Sigmoid colon (tissue), 4 donors: ENCODE measurements around the gene PCBD1.

Experiments
- CTCF ChIP-seq, 4 experiments: fragments of 450-650 bp in 3 of 4; fragments of 200-600 bp in 1 of 4; IDR thresholded peaks; one replicate each; pipeline ENCODE4 v1.5.1; 2016 to 2019; ENCODE audit warnings: antibody characterized with exemption in 4 of 4, mild to moderate bottlenecking in 3 of 4, moderate library complexity in 2 of 4
- POLR2A ChIP-seq, 2 donors: fragments of 450-650 bp; IDR thresholded peaks; one replicate each; pipeline ENCODE4 v1.6.1; 2016; ENCODE audit warnings: antibody characterized with exemption in 2 of 2, mild to moderate bottlenecking in 2 of 2, moderate library complexity in 2 of 2
- POLR2AphosphoS5 ChIP-seq, 4 donors: sonication (generic); formaldehyde crosslinking; IDR thresholded peaks; one replicate each; pipeline ENCODE4 v1.6.1; 2017; ENCODE audit warnings: antibody characterized with exemption in 4 of 4

- TF ChIP-seq CTCF (IDR thresholded peaks at IDR 0.05) = no peak
- no peak for TF ChIP-seq POLR2A (IDR thresholded peaks at IDR 0.05)
- TF ChIP-seq POLR2AphosphoS5 (IDR thresholded peaks at IDR 0.05) = no peak
These were observed 3.3 kb upstream of the PCBD1 start for GRCh38 chr10:70891627-70892026.
